ENCODE results near the gene CCNB3. TPM values are rescaled to one million over a fixed set of nuclear protein-coding genes. Genes with fewer than 3 reads are reported as not detected.
"Not testable (repeated sequence)": the region's sequence is repeated elsewhere in the genome, so short reads cannot be mapped to it uniquely, and the experiment has no call there.

Gene CCNB3
- polyA plus RNA-seq, 1 of the 3 experiments (the other 2 are of a cell fraction) = 1.8 TPM

DNA sequence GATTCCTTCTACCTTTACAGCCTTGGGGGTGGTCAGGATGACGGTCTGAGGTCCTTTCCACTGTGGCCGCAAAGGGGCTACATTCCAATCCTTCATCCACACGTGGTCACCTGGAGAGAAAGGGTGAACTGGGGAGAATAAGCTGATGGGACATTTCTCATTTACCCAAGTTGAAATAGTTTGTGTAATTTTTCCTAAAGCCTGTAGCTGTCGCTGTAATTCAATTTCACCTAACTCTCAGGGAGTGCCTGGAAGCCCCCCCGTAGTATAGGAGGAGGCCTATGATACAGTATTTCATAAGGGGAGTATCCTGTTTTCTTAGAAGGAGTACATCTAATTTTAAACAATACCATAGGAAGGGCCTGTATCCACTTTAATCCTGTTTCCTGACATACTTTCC lies 128.1 kb downstream of the CCNB3 start:
- peak; percentile 15; the same call in 1 of the 2 replicates for TF ChIP-seq RAD21 (IDR thresholded peaks at IDR 0.05; ENCODE audit: low read length)
- TF ChIP-seq, protein P1, sequence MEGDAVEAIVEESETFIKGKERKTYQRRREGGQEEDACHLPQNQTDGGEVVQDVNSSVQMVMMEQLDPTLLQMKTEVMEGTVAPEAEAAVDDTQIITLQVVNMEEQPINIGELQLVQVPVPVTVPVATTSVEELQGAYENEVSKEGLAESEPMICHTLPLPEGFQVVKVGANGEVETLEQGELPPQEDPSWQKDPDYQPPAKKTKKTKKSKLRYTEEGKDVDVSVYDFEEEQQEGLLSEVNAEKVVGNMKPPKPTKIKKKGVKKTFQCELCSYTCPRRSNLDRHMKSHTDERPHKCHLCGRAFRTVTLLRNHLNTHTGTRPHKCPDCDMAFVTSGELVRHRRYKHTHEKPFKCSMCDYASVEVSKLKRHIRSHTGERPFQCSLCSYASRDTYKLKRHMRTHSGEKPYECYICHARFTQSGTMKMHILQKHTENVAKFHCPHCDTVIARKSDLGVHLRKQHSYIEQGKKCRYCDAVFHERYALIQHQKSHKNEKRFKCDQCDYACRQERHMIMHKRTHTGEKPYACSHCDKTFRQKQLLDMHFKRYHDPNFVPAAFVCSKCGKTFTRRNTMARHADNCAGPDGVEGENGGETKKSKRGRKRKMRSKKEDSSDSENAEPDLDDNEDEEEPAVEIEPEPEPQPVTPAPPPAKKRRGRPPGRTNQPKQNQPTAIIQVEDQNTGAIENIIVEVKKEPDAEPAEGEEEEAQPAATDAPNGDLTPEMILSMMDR (IDR thresholded peaks at IDR 0.05) = peak; percentile 41
- H3K4me3 ChIP-seq (ENCODE audit: low read depth in 2 of 2, low read length in 1 of 2); H4K20me1 ChIP-seq (ENCODE audit: insufficient read depth); DNase-seq; H3F3A ChIP-seq (replicated peaks; ENCODE audit: insufficient read depth); H3K4me1 ChIP-seq (ENCODE audit: control insufficient read depth in 1 of 2, insufficient read depth in 2 of 2, low read depth in 1 of 2, low read length in 1 of 2); H3K27me3 ChIP-seq (ENCODE audit: insufficient read depth); POLR2A ChIA-PET; H3K9me2 ChIP-seq; H3K79me2 ChIP-seq (ENCODE audit: insufficient read depth); H2AFZ ChIP-seq (ENCODE audit: low read depth); H3K4me2 ChIP-seq; H3K36me3 ChIP-seq (replicated peaks in 1 of 2; ENCODE audit: control insufficient read depth in 1 of 2, insufficient read depth in 2 of 2, low read length in 1 of 2); H3K9ac ChIP-seq; H3K9me3 ChIP-seq; H3K27ac ChIP-seq (ENCODE audit: low read depth in 2 of 2, low read length in 1 of 2): not testable (repeated sequence)
- CTCF ChIA-PET = interaction anchor here (1.5 kb wide), 1 partner anchor 39 kb away, joined by 3 read pairs; no protein-coding TSS in a partner anchor
- 21% methylated on average over 4 of the region's 5 CpGs for WGBS (ENCODE audit: low lambda C conversion rate)

DNA sequence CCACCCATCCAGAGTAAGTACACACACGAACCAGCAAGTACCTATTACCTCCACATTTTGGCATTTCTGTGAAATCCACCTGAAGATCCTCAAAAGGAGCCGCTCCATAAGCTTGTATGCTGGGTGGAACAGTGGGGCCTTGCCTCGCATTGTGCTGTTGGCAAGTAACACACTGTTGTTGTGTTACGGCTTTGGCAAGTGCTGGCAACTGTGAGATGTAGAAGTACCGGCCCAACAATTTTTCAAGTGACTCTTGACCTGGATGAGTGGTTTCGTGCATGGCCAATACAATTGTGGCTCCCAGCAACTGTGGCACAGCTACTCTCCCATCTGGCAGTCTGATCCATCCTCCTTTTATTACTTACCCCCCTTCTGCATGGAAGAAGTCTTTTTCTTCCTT lies 128.7 kb downstream of the CCNB3 start:
- no peaks in the 10 kb centered on the region for H4K20me1 ChIP-seq (ENCODE audit: insufficient read depth)
- no peaks in the 10 kb centered on the region for H3K36me3 ChIP-seq (replicated peaks in 1 of 2; ENCODE audit: control insufficient read depth in 1 of 2, insufficient read depth in 2 of 2, low read length in 1 of 2)
- ChIA-PET CTCF (interaction anchor here (1.0 to 1.5 kb wide), 3 partner anchors 40 to 247 kb away, joined by 3 read pairs; no protein-coding TSS in a partner anchor), POLR2A (no interaction called here)
- no peak overlapping the region for H3K27ac ChIP-seq (ENCODE audit: low read depth in 2 of 2, low read length in 1 of 2)
- H3K4me3 ChIP-seq (ENCODE audit: low read depth in 2 of 2, low read length in 1 of 2) = no peak overlapping the region
- H3K9ac ChIP-seq = no peak overlapping the region
- H3K79me2 ChIP-seq (ENCODE audit: insufficient read depth) = no peaks in the 10 kb centered on the region
- no peak overlapping the region for H3K4me2 ChIP-seq
- no peaks in the 10 kb centered on the region for H3K4me1 ChIP-seq (ENCODE audit: control insufficient read depth in 1 of 2, insufficient read depth in 2 of 2, low read depth in 1 of 2, low read length in 1 of 2)
- no peak for TF ChIP-seq SMC3 (IDR thresholded peaks at IDR 0.05; ENCODE audit: low read depth, low read length)
- no peaks in the 10 kb centered on the region for H3F3A ChIP-seq (replicated peaks; ENCODE audit: insufficient read depth)
- WGBS (ENCODE audit: low lambda C conversion rate) = 20% methylated on average over 6 of the region's 6 CpGs
- no peaks in the 10 kb centered on the region for H3K9me2 ChIP-seq
- no peaks in the 10 kb centered on the region for H3K9me3 ChIP-seq
- no peak overlapping the region for H2AFZ ChIP-seq (ENCODE audit: low read depth)
- H3K27me3 ChIP-seq (ENCODE audit: insufficient read depth) = peaks cover 8% of the 10 kb centered on the region
- DNase-seq = no peak

DNA sequence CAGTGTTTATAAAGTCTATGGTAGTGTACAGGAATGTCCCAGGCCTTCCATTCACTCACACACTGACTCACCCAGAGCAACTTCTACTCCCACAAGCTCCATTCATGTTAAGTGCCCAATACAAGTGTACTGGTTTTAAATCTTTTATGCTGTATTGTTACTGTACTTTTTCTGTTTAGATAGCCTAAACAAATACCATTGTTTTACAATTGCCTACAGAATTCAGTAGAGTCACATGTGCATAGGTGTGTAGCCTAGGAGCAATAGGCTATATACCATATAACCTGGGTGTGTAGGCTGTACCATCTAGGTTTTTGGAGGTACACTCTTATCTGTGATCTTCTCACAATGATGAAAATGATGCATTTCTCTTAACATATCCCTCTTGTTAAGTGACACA lies 139.4 kb downstream of the CCNB3 start:
- no peaks in the 10 kb centered on the region for H4K20me1 ChIP-seq (ENCODE audit: insufficient read depth)
- no peak overlapping the region for H3K9ac ChIP-seq
- H3K27me3 ChIP-seq (ENCODE audit: insufficient read depth) = no peaks in the 10 kb centered on the region; the same call in 1 of the 2 replicates
- no peak overlapping the region for H3K27ac ChIP-seq (ENCODE audit: low read depth in 2 of 2, low read length in 1 of 2)
- H3K9me3 ChIP-seq = no peaks in the 10 kb centered on the region
- TF ChIP-seq ELF1 (IDR thresholded peaks at IDR 0.05) (no peak), JUND (IDR thresholded peaks at IDR 0.05) (no peak), TEAD4 (IDR thresholded peaks at IDR 0.05; ENCODE audit: borderline replicate concordance, insufficient read depth) (no peak), NRF1 (IDR thresholded peaks at IDR 0.05; ENCODE audit: low read depth, low read length) (no peak), EP300 (IDR thresholded peaks at IDR 0.05; ENCODE audit: borderline replicate concordance in 1 of 2, low read depth in 1 of 2, low read length in 1 of 2) (no peak), POLR2AphosphoS5 (IDR thresholded peaks at IDR 0.05; ENCODE audit: low read depth, low read length) (no peak), MXI1 (IDR thresholded peaks at IDR 0.05; ENCODE audit: low read depth, low read length) (no peak), TAF1 (IDR thresholded peaks at IDR 0.05; ENCODE audit: borderline replicate concordance, low read depth, low read length) (no peak)
- TF ChIP-seq, protein P2, sequence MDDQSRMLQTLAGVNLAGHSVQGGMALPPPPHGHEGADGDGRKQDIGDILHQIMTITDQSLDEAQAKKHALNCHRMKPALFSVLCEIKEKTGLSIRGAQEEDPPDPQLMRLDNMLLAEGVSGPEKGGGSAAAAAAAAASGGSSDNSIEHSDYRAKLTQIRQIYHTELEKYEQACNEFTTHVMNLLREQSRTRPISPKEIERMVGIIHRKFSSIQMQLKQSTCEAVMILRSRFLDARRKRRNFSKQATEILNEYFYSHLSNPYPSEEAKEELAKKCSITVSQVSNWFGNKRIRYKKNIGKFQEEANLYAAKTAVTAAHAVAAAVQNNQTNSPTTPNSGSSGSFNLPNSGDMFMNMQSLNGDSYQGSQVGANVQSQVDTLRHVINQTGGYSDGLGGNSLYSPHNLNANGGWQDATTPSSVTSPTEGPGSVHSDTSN (IDR thresholded peaks at IDR 0.05) = no peak
- TF ChIP-seq, protein P3, sequence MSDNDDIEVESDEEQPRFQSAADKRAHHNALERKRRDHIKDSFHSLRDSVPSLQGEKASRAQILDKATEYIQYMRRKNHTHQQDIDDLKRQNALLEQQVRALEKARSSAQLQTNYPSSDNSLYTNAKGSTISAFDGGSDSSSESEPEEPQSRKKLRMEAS (IDR thresholded peaks at IDR 0.05; ENCODE audit: low read depth) = no peak
- TF ChIP-seq, protein P4, sequence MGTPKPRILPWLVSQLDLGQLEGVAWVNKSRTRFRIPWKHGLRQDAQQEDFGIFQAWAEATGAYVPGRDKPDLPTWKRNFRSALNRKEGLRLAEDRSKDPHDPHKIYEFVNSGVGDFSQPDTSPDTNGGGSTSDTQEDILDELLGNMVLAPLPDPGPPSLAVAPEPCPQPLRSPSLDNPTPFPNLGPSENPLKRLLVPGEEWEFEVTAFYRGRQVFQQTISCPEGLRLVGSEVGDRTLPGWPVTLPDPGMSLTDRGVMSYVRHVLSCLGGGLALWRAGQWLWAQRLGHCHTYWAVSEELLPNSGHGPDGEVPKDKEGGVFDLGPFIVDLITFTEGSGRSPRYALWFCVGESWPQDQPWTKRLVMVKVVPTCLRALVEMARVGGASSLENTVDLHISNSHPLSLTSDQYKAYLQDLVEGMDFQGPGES (IDR thresholded peaks at IDR 0.05; ENCODE audit: low read depth, low read length) = no peak
- TF ChIP-seq, protein P1 (IDR thresholded peaks at IDR 0.05) = no peak
- H3K79me2 ChIP-seq (ENCODE audit: insufficient read depth) = no peaks in the 10 kb centered on the region
- ChIA-PET CTCF (no interaction called here), POLR2A (no interaction called here)
- H3K4me2 ChIP-seq = no peak overlapping the region
- H3K9me2 ChIP-seq = no peaks in the 10 kb centered on the region
- DNase-seq = no peak
- H3K4me3 ChIP-seq (ENCODE audit: low read depth in 2 of 2, low read length in 1 of 2) = no peak overlapping the region
- H2AFZ ChIP-seq (ENCODE audit: low read depth) = no peak overlapping the region
- no peaks in the 10 kb centered on the region for H3K4me1 ChIP-seq (ENCODE audit: control insufficient read depth in 1 of 2, insufficient read depth in 2 of 2, low read depth in 1 of 2, low read length in 1 of 2)
- no peaks in the 10 kb centered on the region for H3F3A ChIP-seq (replicated peaks; ENCODE audit: insufficient read depth)
- no peaks in the 10 kb centered on the region for H3K36me3 ChIP-seq (replicated peaks in 1 of 2; ENCODE audit: control insufficient read depth in 1 of 2, insufficient read depth in 2 of 2, low read length in 1 of 2)

Measured in SK-N-SH (cell line).